ENCODE results near the gene MEIOSIN. TPM values are rescaled to one million over a fixed set of nuclear protein-coding genes. Genes with fewer than 3 reads are reported as not detected.
"Not testable (repeated sequence)": the region's sequence is repeated elsewhere in the genome, so short reads cannot be mapped to it uniquely, and the experiment has no call there.

MEIOSIN gene
- total RNA-seq, 4 donors from 2014 or later = not detected

- Histone ChIP-seq H3K36me3 (peaks cover 0 to 22% (median 8%) of the 10 kb centered on the region in 3 donors), H3K4me1 (peaks cover 0 to 28% (median 15%) of the 10 kb centered on the region in 4 donors), H3K27ac (peak overlapping the region in 2 of 4 donors; percentile 80 to 83), H3K4me3 (no peak overlapping the region), H3K9me3 (no peaks in the 10 kb centered on the region), H3K27me3 (no peaks in the 10 kb centered on the region)
- TF ChIP-seq, protein P1, sequence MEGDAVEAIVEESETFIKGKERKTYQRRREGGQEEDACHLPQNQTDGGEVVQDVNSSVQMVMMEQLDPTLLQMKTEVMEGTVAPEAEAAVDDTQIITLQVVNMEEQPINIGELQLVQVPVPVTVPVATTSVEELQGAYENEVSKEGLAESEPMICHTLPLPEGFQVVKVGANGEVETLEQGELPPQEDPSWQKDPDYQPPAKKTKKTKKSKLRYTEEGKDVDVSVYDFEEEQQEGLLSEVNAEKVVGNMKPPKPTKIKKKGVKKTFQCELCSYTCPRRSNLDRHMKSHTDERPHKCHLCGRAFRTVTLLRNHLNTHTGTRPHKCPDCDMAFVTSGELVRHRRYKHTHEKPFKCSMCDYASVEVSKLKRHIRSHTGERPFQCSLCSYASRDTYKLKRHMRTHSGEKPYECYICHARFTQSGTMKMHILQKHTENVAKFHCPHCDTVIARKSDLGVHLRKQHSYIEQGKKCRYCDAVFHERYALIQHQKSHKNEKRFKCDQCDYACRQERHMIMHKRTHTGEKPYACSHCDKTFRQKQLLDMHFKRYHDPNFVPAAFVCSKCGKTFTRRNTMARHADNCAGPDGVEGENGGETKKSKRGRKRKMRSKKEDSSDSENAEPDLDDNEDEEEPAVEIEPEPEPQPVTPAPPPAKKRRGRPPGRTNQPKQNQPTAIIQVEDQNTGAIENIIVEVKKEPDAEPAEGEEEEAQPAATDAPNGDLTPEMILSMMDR (IDR thresholded peaks at IDR 0.05) = no peak
- TF ChIP-seq POLR2A (IDR thresholded peaks at IDR 0.05) (no peak), EP300 (IDR thresholded peaks at IDR 0.05) (no peak)
- WGBS, 2 donors = 54 to 58% methylated on average over 6 of the region's 6 CpGs
- no peak for DNase-seq (ENCODE audit: low spot score in 2 of 2)
Measured at GRCh38 chr19:45793876-45794275, 60.6 kb downstream of the MEIOSIN start.

DNA sequence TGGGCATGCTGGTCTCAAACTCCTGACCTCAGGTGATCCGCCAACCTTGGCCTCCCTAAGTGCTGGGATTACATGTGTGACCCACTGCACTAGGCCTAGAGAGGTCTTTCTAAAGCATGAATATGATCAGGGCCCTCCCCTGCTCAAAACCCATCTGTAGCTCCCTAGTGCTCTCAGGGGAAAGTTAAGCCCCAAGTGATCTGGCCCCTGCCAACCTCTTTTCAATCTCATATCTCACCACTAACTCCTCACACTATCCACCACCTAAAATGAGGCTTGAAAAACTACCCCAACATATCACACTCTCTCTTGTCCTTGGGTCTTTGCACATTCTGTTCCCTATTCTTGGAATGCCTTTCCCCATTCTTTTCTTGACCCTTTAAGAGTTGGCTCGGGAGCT is 61.4 kb downstream of the MEIOSIN start:
- DNase-seq (ENCODE audit: low spot score in 2 of 2) = no peak
- Histone ChIP-seq H3K36me3 (peaks cover 0 to 15% (median under 1%) of the 10 kb centered on the region in 3 donors), H3K27ac (no peak overlapping the region), H3K4me1 (peaks cover 0 to 33% (median 18%) of the 10 kb centered on the region in 4 donors), H3K4me3 (no peak overlapping the region), H3K9me3 (no peaks in the 10 kb centered on the region), H3K27me3 (no peaks in the 10 kb centered on the region)
- TF ChIP-seq EP300 (IDR thresholded peaks at IDR 0.05) (no peak), POLR2A (IDR thresholded peaks at IDR 0.05) (no peak)
- TF ChIP-seq, protein P1 (IDR thresholded peaks at IDR 0.05) = no peak
- WGBS, 2 donors = 77 to 84% methylated on average over 2 of the region's 2 CpGs

GRCh38 chr19:45798995-45799517 is 65.8 kb downstream of the MEIOSIN start:
- peaks cover 0 to 8% of the 10 kb centered on the region in 2 donors for H3K27me3 ChIP-seq
- H3K27ac ChIP-seq = peak overlapping the region in 1 of 4 donors; percentile 25
- no peaks in the 10 kb centered on the region for H3K9me3 ChIP-seq
- peak in 1 of 2 donors; percentile 65 for DNase-seq (ENCODE audit: low spot score in 2 of 2)
- TF ChIP-seq, protein P1 (IDR thresholded peaks at IDR 0.05) = peak; percentile 77 to 93 (median 88)
- TF ChIP-seq EP300 (IDR thresholded peaks at IDR 0.05) = peak; percentile 28 to 41
- no peak for TF ChIP-seq POLR2A (IDR thresholded peaks at IDR 0.05)
- H3K36me3 ChIP-seq = no peaks in the 10 kb centered on the region
- peaks cover 0 to 8% (median 3%) of the 10 kb centered on the region in 4 donors for H3K4me1 ChIP-seq
- no peak overlapping the region for H3K4me3 ChIP-seq
- WGBS, 2 donors = 7 to 8% methylated on average over 10 of the region's 10 CpGs

DNA sequence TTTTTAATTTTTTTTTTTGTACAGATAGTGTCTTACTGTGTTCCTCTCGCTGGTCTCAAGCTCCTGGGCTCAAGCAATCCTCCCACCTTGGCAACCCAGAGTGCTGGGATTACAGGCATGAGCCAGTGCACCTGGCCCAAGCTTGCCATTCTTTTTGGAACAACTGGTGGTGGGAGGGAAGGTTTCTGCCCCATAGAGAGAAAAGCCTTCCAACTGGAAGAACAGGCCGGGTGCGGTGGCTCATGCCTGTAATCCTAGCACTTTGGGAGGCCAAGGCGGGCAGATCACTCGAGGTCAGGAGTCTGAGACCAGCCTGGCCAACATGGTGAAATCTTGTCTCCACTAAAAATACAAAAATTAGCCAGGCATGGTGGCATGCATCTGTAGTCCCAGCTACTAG is 66.3 kb downstream of the MEIOSIN start:
- H3K4me3 ChIP-seq, H3K27ac ChIP-seq: not testable (repeated sequence)
- 92% methylated on average over 5 of the region's 5 CpGs for WGBS, 2 donors

DNA sequence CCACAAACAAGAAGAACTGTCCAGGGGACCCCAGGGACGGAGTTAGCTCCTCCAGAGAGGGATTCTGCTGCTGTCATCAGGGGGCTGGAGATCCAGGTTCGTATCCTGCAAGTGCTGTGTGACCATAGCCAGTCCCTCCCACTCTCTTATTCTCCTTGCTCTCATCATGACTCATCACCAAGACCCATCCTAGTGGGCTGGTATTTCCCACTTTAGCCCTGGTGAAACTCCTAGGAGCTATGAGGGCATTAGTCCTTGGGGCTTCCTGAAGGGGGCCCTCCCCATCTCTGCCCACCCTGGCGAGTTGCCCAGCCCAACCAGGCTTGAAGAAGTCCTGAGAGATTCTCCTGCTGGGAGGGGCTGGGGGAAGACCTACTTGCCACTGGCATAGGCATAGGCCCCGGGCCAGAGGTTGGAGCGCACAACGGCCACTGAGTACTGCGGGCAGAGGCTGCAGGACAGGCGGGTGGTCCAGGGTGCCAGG is 66.9 kb downstream of the MEIOSIN start:
- no peaks in the 10 kb centered on the region for H3K36me3 ChIP-seq
- TF ChIP-seq POLR2A (IDR thresholded peaks at IDR 0.05) (no peak), EP300 (IDR thresholded peaks at IDR 0.05) (no peak)
- TF ChIP-seq, protein P1 (IDR thresholded peaks at IDR 0.05) = no peak
- 70 to 74% methylated on average over 7 to 8 of the region's 8 CpGs for WGBS, 2 donors
- no peaks in the 10 kb centered on the region for H3K9me3 ChIP-seq
- H3K27ac ChIP-seq = no peak overlapping the region
- H3K4me3 ChIP-seq = no peak overlapping the region
- H3K27me3 ChIP-seq = peaks cover 0 to 8% of the 10 kb centered on the region in 2 donors
- peaks cover 0 to 8% (median 3%) of the 10 kb centered on the region in 4 donors for H3K4me1 ChIP-seq
- DNase-seq (ENCODE audit: low spot score in 2 of 2) = no peak

More for the DNA sequence above, 66.3 kb downstream of the MEIOSIN start:
- not testable (repeated sequence) for H3K4me1 ChIP-seq; DNase-seq (ENCODE audit: low spot score in 2 of 2); H3K27me3 ChIP-seq; H3K9me3 ChIP-seq; H3K36me3 ChIP-seq

Data from tibial nerve (tissue), 4 donors.